KMS-11 (cell line): Measurements from ENCODE around the gene RAD51B.

Source experiments
- H2AFZ ChIP-seq: fragments of 200-600 bp; sonication (generic); 2 replicates; pipeline ENCODE4 v1.6.1; 2016; ENCODE audit warnings: antibody characterized with exemption, mixed run types, low read depth
- H3K27ac ChIP-seq: fragments of 200-600 bp; sonication (generic); 2 replicates; pipeline ENCODE4 v1.6.1; 2016; ENCODE audit warnings: mild to moderate bottlenecking, mixed run types
- H3K27me3 ChIP-seq: fragments of 200-600 bp; sonication (generic); 2 replicates; pipeline ENCODE4 v1.6.1; 2017; ENCODE audit warnings: mild to moderate bottlenecking, low read depth, mixed run types, moderate library complexity; ENCODE audit not compliant: insufficient read depth
- H3K36me3 ChIP-seq: fragments of 200-600 bp; sonication (generic); 2 replicates; pipeline ENCODE4 v1.6.1; 2017; ENCODE audit warnings: mild to moderate bottlenecking, mixed run types; ENCODE audit not compliant: insufficient read depth
- H3K4me1 ChIP-seq: fragments of 200-600 bp; sonication (generic); 2 replicates; pipeline ENCODE4 v1.6.1; 2016; ENCODE audit warnings: mild to moderate bottlenecking, low read depth, mixed run types; ENCODE audit not compliant: poor library complexity, severe bottlenecking
- H3K4me2 ChIP-seq: fragments of 200-600 bp; sonication (generic); 2 replicates; pipeline ENCODE4 v1.7.0; 2016; ENCODE audit warnings: mild to moderate bottlenecking, mixed run types
- H3K4me3 ChIP-seq: fragments of 200-600 bp; sonication (generic); IDR thresholded peaks from 2 replicates; pipeline ENCODE4 v1.6.1; 2017; ENCODE audit warnings: low read depth, low read length, mixed read lengths; ENCODE audit not compliant: insufficient read depth
- H3K79me2 ChIP-seq: fragments of 200-600 bp; sonication (generic); 2 replicates; pipeline ENCODE4 v1.6.1; 2016; ENCODE audit warnings: low read depth, mixed run types; ENCODE audit not compliant: insufficient read depth
- H3K9ac ChIP-seq: fragments of 200-600 bp; sonication (generic); 2 replicates; pipeline ENCODE4 v1.6.1; 2016; ENCODE audit warnings: mild to moderate bottlenecking, mixed run types
- H4K20me1 ChIP-seq: fragments of 200-600 bp; sonication (generic); 2 replicates; pipeline ENCODE4 v1.6.1; 2016; ENCODE audit warnings: mild to moderate bottlenecking, mixed run types; ENCODE audit not compliant: insufficient read depth
- TF ChIP-seq, protein P1 (sequence below): fragments of 200-600 bp; sonication (generic); conservative IDR thresholded peaks from 2 replicates; pipeline ENCODE4 v1.6.1; 2017; ENCODE audit warnings: low read depth, mild to moderate bottlenecking, antibody characterized with exemption, low read length, moderate library complexity, mixed read lengths

Gene RAD51B

DNA sequence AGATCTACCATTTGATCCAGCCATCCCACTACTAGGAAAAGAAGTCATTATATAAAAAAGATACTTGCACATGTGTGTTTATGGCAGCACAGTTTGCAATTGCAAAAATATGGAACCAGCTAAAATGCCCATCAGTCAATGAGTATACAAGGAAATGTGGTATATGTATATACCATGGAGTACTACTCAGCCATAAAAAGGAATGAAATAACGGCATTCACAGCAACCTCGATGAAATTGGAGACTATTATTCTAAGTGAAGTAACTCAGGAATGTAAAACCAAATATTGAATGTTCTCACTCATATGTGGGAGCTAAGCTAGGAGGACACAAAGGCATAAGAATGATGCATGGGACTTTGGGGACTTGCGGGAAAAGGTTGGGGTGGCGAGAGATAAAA lies 402.6 kb downstream of the RAD51B start:
- H3K4me1 ChIP-seq, result peaks cover 49% of the 10 kb centered on the region
- H2AFZ ChIP-seq, result no peak overlapping the region
- H3K79me2 ChIP-seq, result no peaks in the 10 kb centered on the region
- no peak overlapping the region for H3K27ac ChIP-seq
- no peaks in the 10 kb centered on the region for H3K27me3 ChIP-seq
- H3K4me3 ChIP-seq, result no peak overlapping the region
- H4K20me1 ChIP-seq, result no peaks in the 10 kb centered on the region
- no peak overlapping the region for H3K9ac ChIP-seq
- no peaks in the 10 kb centered on the region for H3K36me3 ChIP-seq
- TF ChIP-seq, protein P1, sequence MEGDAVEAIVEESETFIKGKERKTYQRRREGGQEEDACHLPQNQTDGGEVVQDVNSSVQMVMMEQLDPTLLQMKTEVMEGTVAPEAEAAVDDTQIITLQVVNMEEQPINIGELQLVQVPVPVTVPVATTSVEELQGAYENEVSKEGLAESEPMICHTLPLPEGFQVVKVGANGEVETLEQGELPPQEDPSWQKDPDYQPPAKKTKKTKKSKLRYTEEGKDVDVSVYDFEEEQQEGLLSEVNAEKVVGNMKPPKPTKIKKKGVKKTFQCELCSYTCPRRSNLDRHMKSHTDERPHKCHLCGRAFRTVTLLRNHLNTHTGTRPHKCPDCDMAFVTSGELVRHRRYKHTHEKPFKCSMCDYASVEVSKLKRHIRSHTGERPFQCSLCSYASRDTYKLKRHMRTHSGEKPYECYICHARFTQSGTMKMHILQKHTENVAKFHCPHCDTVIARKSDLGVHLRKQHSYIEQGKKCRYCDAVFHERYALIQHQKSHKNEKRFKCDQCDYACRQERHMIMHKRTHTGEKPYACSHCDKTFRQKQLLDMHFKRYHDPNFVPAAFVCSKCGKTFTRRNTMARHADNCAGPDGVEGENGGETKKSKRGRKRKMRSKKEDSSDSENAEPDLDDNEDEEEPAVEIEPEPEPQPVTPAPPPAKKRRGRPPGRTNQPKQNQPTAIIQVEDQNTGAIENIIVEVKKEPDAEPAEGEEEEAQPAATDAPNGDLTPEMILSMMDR, result no peak
- no peak overlapping the region for H3K4me2 ChIP-seq

DNA sequence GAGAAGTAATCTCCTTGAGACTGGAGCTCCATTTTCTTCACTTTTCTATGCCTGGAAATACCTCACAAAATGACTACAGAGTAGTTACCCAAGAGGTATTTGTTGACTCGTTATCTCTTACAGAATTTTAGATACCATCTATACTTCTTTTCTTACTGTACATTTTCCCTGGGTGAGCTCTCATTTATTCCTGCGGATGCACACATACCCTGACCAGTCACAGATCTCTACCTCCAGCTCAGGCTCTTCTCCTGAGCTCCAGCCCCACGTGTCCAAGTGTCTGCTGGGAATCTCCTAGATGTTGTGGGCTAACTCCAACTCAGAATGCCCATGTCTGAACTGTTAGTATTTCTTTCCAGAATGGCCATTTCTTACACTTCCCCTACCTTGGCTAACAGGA lies 403.1 kb downstream of the RAD51B start:
- Histone ChIP-seq H3K79me2 (no peaks in the 10 kb centered on the region), H4K20me1 (no peaks in the 10 kb centered on the region), H3K36me3 (no peaks in the 10 kb centered on the region), H3K4me2 (no peak overlapping the region), H3K4me3 (no peak overlapping the region), H3K27ac (no peak overlapping the region), H3K4me1 (peaks cover 49% of the 10 kb centered on the region), H3K9ac (no peak overlapping the region), H2AFZ (no peak overlapping the region), H3K27me3 (no peaks in the 10 kb centered on the region)
- TF ChIP-seq, protein P1, result no peak

- TF ChIP-seq, protein P1, result no peak
- H4K20me1 ChIP-seq, result no peaks in the 10 kb centered on the region
- H3K4me2 ChIP-seq, result peak overlapping the region; percentile 73
- no peaks in the 10 kb centered on the region for H3K27me3 ChIP-seq
- H3K36me3 ChIP-seq, result no peaks in the 10 kb centered on the region
- no peak overlapping the region for H3K9ac ChIP-seq
- peak overlapping the region; percentile 19; the same call in 1 of the 2 replicates for H2AFZ ChIP-seq
- no peak overlapping the region for H3K4me3 ChIP-seq
- no peaks in the 10 kb centered on the region for H3K79me2 ChIP-seq
- H3K27ac ChIP-seq, result peak overlapping the region; percentile 39; the same call in 1 of the 2 replicates
- H3K4me1 ChIP-seq, result peaks cover 49% of the 10 kb centered on the region
These were observed 404.1 kb downstream of the RAD51B start for GRCh38 chr14:68223631-68224030.

- Histone ChIP-seq H3K27ac (peak overlapping the region; percentile 50), H3K4me1 (peaks cover 66% of the 10 kb centered on the region), H3K4me2 (peak overlapping the region; percentile 73), H3K27me3 (no peaks in the 10 kb centered on the region), H3K79me2 (no peaks in the 10 kb centered on the region), H3K9ac (no peak overlapping the region), H3K36me3 (no peaks in the 10 kb centered on the region), H3K4me3 (no peak overlapping the region), H4K20me1 (no peaks in the 10 kb centered on the region), H2AFZ (no peak overlapping the region)
- TF ChIP-seq, protein P1, result no peak
These were observed 405.7 kb downstream of the RAD51B start for GRCh38 chr14:68225321-68225720.
